ELF-1 (cell line): ENCODE measurements around the gene PGM2L1.
"Not testable (repeated sequence)": the region's sequence is repeated elsewhere in the genome, so short reads cannot be mapped to it uniquely, and the experiment has no call there.

Experiments
- DNase-seq: peaks from one replicate; pipeline ENCODE4 v3.0.0-alpha.2; 2016; ENCODE audit warnings: low read depth, low spot score

Gene PGM2L1

GRCh38 chr11:74398244-74399159 lies at the start of gene PGM2L1:
PGM2L1 (minus strand) TSS chr11:74398433; CDS start chr11:74398161, 272 bp downstream.
- DNase-seq, result peak; percentile 98

GRCh38 chr11:74447720-74448119 lies 49.5 kb upstream of the PGM2L1 start:
- no peak for DNase-seq

GRCh38 chr11:74446532-74446938 lies 48.3 kb upstream of the PGM2L1 start:
- no peak for DNase-seq

GRCh38 chr11:74444173-74444826 lies 46.1 kb upstream of the PGM2L1 start:
- no peak for DNase-seq

GRCh38 chr11:74443071-74443864 lies 45.0 kb upstream of the PGM2L1 start:
- peak; percentile 43 for DNase-seq

- no peak for DNase-seq
Measured at GRCh38 chr11:74442636-74443035, 44.4 kb upstream of the PGM2L1 start.

GRCh38 chr11:74438681-74439080 lies 40.4 kb upstream of the PGM2L1 start:
- DNase-seq, result no peak

GRCh38 chr11:74437441-74438042 lies 39.3 kb upstream of the PGM2L1 start:
- DNase-seq, result no peak

GRCh38 chr11:74434528-74434927 lies 36.3 kb upstream of the PGM2L1 start:
- DNase-seq, result no peak

GRCh38 chr11:74429205-74429604 lies 31.0 kb upstream of the PGM2L1 start:
- no peak for DNase-seq

GRCh38 chr11:74427384-74427886 lies 29.2 kb upstream of the PGM2L1 start:
- no peak for DNase-seq

GRCh38 chr11:74425100-74425499 lies 26.9 kb upstream of the PGM2L1 start:
- DNase-seq, result no peak

- DNase-seq, result no peak
Measured at GRCh38 chr11:74418509-74418895, 20.3 kb upstream of the PGM2L1 start.

GRCh38 chr11:74417860-74418508 lies 19.8 kb upstream of the PGM2L1 start:
- DNase-seq, result no peak

- peak; percentile 25 for DNase-seq
Measured at GRCh38 chr11:74417379-74417804, 19.2 kb upstream of the PGM2L1 start.

- not testable (repeated sequence) for DNase-seq
Measured at GRCh38 chr11:74416974-74417373, 18.7 kb upstream of the PGM2L1 start.

GRCh38 chr11:74412733-74413359 lies 14.6 kb upstream of the PGM2L1 start:
- DNase-seq, result no peak

GRCh38 chr11:74412321-74412720 lies 14.1 kb upstream of the PGM2L1 start:
- no peak for DNase-seq

- DNase-seq, result no peak
Measured at GRCh38 chr11:74409633-74410032, 11.4 kb upstream of the PGM2L1 start.

- DNase-seq, result no peak
Measured at GRCh38 chr11:74403607-74404321, 5.5 kb upstream of the PGM2L1 start.
